ENCODE results near the gene NAA40. TPM values are rescaled to one million over a fixed set of nuclear protein-coding genes. Genes with fewer than 3 reads are reported as not detected.
A peak's percentile ranks its signal among the peaks of the same experiment; 100 is the strongest.

Gene NAA40
- total and polyA plus RNA-seq, 2 of the 13 experiments (the other 11 are each of a cell fraction or from before 2014, with no cell fraction given) = 11.1 to 17.9 TPM

GRCh38 chr11:63986156-63986931 lies 47.5 kb downstream of the NAA40 start, which contains the start of gene OTUB1 (continued):
- TF ChIP-seq NAIF1 (CRISPR knock-in tag; IDR thresholded peaks at IDR 0.05; ENCODE audit: borderline replicate concordance) (peak; percentile 72; the same call in 1 of the 2 replicates), TCF7L2 (IDR thresholded peaks at IDR 0.05; ENCODE audit: low read depth, low read length) (no peak), NR1H2 (CRISPR knock-in tag; IDR thresholded peaks at IDR 0.05; ENCODE audit: borderline replicate concordance, low read depth) (no peak), TBX2 (CRISPR knock-in tag; IDR thresholded peaks at IDR 0.05; ENCODE audit: borderline replicate concordance) (no peak; the same call in 1 of the 2 replicates), ZKSCAN5 (CRISPR knock-in tag; IDR thresholded peaks at IDR 0.05) (no peak), ZNF20 (CRISPR knock-in tag; IDR thresholded peaks at IDR 0.05) (no peak), CREM (IDR thresholded peaks at IDR 0.05) (0 out of 2 replicates have a peak, but pooled peaks have one; percentile 30), CREM (CRISPR knock-in tag; IDR thresholded peaks at IDR 0.05) (no peak), SP5 (CRISPR knock-in tag; IDR thresholded peaks at IDR 0.05; ENCODE audit: borderline replicate concordance, low read depth) (peak; percentile 69), AKAP8 (CRISPR knock-in tag; IDR thresholded peaks at IDR 0.05) (peak; percentile 75), ZFP36L2 (CRISPR knock-in tag; IDR thresholded peaks at IDR 0.05) (no peak), ZNF142 (CRISPR knock-in tag; IDR thresholded peaks at IDR 0.05) (0 out of 2 replicates have a peak, but pooled peaks have one; percentile 81), ZBTB3 (CRISPR knock-in tag; IDR thresholded peaks at IDR 0.05; ENCODE audit: borderline replicate concordance, low read depth) (peak; percentile 74; the same call in 1 of the 2 replicates), BCL3 (CRISPR knock-in tag; IDR thresholded peaks at IDR 0.05) (peak; percentile 25), XRCC5 (optimal IDR thresholded peaks at IDR 0.05; ENCODE audit: low read length) (peak; percentile 18), FOXK1 (CRISPR knock-in tag; IDR thresholded peaks at IDR 0.05; ENCODE audit: borderline replicate concordance, low read depth) (peak; percentile 77), ZNF234 (CRISPR knock-in tag; conservative IDR thresholded peaks at IDR 0.05) (peak; percentile 70; the same call in 1 of the 2 replicates), ZNF124 (CRISPR knock-in tag; IDR thresholded peaks at IDR 0.05) (0 out of 2 replicates have a peak, but pooled peaks have one; percentile 24), FOXA3 (CRISPR knock-in tag; IDR thresholded peaks at IDR 0.05) (peak; percentile 59; the same call in 1 of the 2 replicates), ZNF552 (CRISPR knock-in tag; IDR thresholded peaks at IDR 0.05; ENCODE audit: borderline replicate concordance) (no peak; the same call in 1 of the 2 replicates), RAD51 (IDR thresholded peaks at IDR 0.05; ENCODE audit: borderline replicate concordance) (no peak), ZNF343 (CRISPR knock-in tag; IDR thresholded peaks at IDR 0.05) (no peak), ZNF101 (CRISPR knock-in tag; IDR thresholded peaks at IDR 0.05; ENCODE audit: borderline replicate concordance, low read depth) (0 out of 2 replicates have a peak, but pooled peaks have one; percentile 27)
